ENCODE results near the gene OR10K1. TPM values are rescaled to one million over a fixed set of nuclear protein-coding genes. Genes with fewer than 3 reads are reported as not detected.
"Not testable (repeated sequence)": the region's sequence is repeated elsewhere in the genome, so short reads cannot be mapped to it uniquely, and the experiment has no call there.

Gene OR10K1, protein sequence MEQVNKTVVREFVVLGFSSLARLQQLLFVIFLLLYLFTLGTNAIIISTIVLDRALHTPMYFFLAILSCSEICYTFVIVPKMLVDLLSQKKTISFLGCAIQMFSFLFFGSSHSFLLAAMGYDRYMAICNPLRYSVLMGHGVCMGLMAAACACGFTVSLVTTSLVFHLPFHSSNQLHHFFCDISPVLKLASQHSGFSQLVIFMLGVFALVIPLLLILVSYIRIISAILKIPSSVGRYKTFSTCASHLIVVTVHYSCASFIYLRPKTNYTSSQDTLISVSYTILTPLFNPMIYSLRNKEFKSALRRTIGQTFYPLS
- not detected in 2 replicates for total RNA-seq (2014; rRNA removed; shearing (Covaris generic))

- DNase-seq (ENCODE audit: low spot score): no peak
Observed at GRCh38 chr1:158461534-158461933, at the start of gene OR10K1. TSS of gene OR10K1 (plus strand) at chr1:158461834. CDS start at chr1:158465562, 3,728 bp downstream.

- DNase-seq (ENCODE audit: low spot score): no peak
Observed at GRCh38 chr1:158414651-158415345, 46.8 kb upstream of the OR10K1 start.

DNA sequence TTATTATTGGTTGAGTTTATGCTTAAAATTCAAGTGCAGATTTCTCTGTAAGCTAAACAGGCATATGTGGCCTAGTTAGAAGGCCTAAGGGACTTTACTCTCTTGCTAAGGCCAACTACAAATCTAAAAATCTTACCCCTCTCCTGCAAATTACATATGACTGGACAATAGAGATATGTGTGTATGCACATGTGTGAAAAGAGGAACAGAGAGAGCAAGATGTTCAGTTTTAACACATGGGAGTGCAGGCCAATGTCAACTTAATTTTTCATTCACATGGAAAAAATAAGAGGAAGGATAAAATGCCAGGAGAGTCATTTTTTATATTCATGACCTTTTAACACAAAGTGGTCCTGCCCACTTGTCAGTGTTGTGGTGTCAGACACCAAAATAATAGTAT is 44.0 kb upstream of the OR10K1 start:
- no peak for DNase-seq (ENCODE audit: low spot score)

GRCh38 chr1:158422212-158422611 is 39.4 kb upstream of the OR10K1 start:
- DNase-seq (ENCODE audit: low spot score): no peak

- no peak for DNase-seq (ENCODE audit: low spot score)
Observed at GRCh38 chr1:158425027-158425426, 36.6 kb upstream of the OR10K1 start.

GRCh38 chr1:158426137-158426536 is 35.5 kb upstream of the OR10K1 start, which contains the start of gene OR10K2:
TSS of gene OR10K2 (minus strand) at chr1:158426237. CDS start at chr1:158420866, 5,371 bp downstream.
- no peak for DNase-seq (ENCODE audit: low spot score)

DNA sequence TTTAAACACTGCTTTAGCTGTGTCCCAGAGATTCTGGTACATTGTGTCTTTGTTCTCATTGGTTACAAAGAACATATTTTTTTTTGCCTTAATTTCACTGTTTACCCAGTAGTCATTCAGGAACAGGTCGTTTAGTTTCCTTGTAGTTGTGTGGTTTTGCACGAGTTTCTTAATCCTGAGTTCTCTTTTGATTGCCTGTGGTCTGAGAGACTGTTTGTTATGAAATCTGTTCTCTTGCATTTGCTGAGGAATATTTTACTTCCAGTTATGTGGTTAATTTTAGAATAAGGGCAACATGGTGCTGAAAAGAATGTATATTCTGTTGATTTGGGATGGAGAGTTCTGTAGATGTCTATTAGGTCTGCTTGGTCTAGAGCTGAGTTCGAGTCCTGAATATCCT is 31.5 kb upstream of the OR10K1 start:
- not testable (repeated sequence) for DNase-seq (ENCODE audit: low spot score)

DNA sequence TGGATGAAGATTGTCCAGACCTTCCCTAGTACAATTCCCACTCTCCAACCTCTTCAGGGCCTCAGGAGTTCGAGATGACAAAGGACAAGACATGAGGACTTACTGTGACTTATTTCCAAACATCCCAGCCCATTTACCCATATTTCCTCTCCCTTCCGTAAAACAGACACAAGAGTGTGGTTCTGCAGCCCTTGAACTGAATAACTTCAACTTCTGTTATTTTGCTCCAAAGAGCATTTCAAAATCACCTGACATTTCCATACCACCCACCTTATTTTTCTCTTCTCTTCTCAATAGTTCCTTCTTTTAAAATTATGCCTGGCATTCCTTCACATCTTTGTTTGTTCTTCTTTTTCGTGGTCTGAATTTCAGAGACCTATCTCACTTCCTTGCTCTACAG is 26.9 kb upstream of the OR10K1 start:
- DNase-seq (ENCODE audit: low spot score): no peak

GRCh38 chr1:158445376-158445775 is 16.3 kb upstream of the OR10K1 start:
- no peak for DNase-seq (ENCODE audit: low spot score)

DNA sequence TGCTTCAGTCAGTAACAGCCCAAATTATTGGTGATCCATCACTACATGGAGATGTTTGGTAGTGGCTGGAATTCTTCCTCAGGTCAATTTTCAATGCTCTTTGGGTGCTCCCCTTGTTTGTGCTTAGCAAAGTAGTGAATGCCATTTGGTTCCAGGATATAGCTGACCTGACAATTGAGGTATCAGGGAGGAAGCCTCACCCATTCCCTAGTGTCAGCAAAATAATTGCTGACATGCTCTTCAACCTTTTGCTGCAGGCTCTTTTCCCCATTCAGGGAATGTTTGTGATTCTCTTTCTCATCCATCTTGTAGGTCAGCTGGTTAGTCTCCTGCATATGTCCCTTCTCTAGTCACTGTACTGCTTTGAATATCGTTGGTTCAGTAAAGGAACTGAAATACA is 7.1 kb upstream of the OR10K1 start:
- DNase-seq (ENCODE audit: low spot score): no peak

DNA sequence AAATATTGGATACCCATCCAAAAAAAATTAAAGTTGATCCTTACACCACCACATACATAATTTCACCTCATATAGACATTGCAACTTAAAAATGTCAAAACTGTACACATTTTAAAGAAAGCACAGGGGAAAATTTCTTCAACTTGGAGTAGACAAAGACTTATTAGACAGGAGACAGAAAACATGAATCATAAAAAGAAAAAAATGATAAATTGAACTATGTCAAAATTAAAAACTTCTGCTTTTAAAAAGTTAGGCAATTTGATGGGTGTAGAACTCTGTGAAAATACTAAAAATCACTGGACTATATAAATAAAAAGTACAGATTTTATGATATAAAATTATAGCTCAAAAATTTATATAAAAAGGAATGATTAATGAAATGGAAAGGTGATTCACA is 4.4 kb upstream of the OR10K1 start:
- no peak for DNase-seq (ENCODE audit: low spot score)

DNA sequence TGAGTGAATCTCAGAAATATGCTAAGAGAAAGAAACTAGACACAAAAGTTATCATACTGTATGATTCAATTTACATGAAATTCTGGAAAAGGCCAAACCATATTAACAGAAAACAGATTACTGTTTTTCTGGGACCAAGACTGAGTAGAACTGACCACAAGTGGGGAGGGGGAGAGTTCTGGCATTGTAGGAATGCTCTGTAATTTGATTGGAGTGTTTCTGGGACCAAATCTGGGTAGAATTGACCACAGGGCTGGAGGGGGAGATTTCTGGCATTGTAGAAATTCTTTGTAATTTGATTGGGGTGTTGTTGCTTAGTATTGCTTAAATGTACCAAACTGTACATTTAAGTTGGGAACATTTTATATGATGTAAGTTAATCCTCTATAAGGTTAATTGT is 3.4 kb upstream of the OR10K1 start:
- no peak for DNase-seq (ENCODE audit: low spot score)

DNA sequence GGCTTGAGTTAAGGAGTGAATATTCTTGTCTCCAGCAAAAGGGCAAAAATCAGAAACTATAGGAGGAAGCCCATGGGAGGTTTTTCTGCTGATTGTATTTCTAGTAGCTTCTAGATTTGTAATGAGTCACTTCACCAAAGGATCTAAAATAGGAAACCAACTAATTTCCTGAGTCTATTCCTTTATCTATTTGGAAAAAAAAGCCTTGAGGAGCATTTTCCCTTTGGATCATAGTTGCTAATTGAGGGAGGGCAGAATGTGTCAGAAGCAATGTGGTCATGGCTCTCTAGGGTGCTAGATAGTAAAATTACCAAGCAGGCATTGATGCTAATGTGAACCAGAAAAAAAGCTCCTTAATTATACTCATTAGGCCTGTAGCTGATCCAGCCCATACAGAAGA is 10.3 kb downstream of the OR10K1 start, which contains the start of gene OR10R2:
Gene OR10R2 (plus strand): TSS at position 301 of the 400 bp plus-strand sequence. CDS start 106 bp downstream, outside the sequence.
- DNase-seq (ENCODE audit: low spot score): no peak

GRCh38 chr1:158485455-158485854 is 23.8 kb downstream of the OR10K1 start:
- DNase-seq (ENCODE audit: low spot score): no peak

DNA sequence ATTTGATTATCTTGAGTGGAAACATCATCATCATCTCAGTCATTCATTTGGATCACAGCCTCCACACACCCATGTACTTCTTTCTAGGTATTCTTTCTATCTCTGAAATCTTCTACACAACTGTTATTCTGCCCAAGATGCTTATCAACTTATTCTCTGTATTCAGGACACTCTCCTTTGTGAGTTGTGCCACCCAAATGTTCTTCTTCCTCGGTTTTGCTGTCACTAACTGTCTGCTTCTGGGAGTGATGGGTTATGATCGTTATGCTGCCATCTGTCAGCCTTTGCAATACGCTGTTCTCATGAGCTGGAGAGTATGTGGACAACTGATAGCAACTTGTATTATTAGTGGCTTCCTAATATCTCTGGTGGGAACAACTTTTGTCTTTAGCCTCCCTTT is 29.7 kb downstream of the OR10K1 start:
- DNase-seq (ENCODE audit: low spot score): no peak

DNA sequence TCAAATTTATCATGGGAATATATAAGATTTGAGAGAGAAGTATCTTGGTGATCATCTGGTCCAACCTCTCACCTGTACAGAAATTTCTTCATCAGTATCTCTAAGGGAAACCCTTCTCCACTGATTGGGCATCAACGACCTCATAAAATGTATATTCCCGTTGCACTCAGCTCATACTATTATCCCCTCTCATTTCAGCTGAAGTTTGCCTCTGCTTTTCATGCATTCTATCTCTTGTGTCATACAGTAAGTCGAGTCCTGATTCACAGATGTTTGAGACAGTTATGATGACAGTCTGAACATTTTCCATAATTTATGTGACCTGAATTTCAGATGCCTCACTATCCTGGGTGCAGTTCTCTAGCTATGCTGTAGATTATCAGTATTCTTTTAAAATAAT is 31.4 kb downstream of the OR10K1 start:
- DNase-seq (ENCODE audit: low spot score): no peak

GRCh38 chr1:158494796-158495195 is 33.2 kb downstream of the OR10K1 start:
- DNase-seq (ENCODE audit: low spot score): no peak

DNA sequence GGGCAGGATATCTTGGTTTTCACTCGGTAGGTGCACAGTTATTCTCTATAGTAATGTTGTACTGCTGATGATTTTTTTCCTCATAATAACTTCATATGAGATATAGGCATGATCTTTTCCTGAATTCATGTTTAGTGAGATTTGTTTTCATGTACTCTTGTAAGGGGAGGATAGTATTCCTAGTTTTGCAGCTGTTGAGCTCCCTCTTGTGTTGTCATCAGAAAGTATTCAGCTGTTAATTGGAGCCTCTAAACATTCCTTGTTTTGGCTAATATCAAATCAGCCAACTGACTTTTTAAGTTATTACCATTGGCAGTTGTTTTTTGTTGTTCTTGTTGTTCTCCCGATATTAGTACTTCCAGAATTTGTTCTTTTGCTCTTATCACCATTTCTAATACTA is 34.7 kb downstream of the OR10K1 start:
- peak; percentile 6 for DNase-seq (ENCODE audit: low spot score)

GRCh38 chr1:158506369-158506987 is 44.8 kb downstream of the OR10K1 start:
- no peak for DNase-seq (ENCODE audit: low spot score)

DNA sequence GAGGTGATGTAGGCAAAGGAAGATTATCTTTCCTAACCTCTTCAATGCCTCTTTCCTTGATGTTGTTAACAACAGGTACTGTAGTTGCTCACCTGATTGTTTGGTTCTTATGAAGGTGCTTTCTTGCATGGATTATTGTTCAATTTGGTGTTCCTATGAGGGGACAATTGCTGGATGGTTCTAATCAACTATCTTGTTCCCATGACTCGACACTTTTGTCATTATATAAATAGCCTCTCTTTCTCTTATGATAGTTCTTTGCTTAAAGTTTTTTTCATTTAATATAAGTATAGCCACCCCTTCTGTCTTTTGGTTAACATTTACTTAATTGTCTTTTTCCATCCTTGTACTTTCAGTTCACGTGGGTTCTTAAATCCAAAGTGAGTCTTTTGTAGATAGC is 45.9 kb downstream of the OR10K1 start:
- DNase-seq (ENCODE audit: low spot score): no peak

- DNase-seq (ENCODE audit: low spot score): no peak
Observed at GRCh38 chr1:158509471-158510156, 48.0 kb downstream of the OR10K1 start.

- no peak for DNase-seq (ENCODE audit: low spot score)
Observed at GRCh38 chr1:158516966-158517365, 55.3 kb downstream of the OR10K1 start.

Data from A172 (cell line).